WERI-Rb-1 (cell line): Measurements from ENCODE around the gene SUFU.
A peak's percentile ranks its signal among the peaks of the same experiment; 100 is the strongest.

Source experiments
- DNase-seq: peaks from one replicate; pipeline ENCODE4 v3.0.0-alpha.2; 2020
- H3K27ac ChIP-seq: fragments of 250-450 bp; sonication (Bioruptor Pico); 2 replicates; pipeline ENCODE4 v1.5.1; 2020; ENCODE audit warnings: mild to moderate bottlenecking, moderate library complexity
- H3K27me3 ChIP-seq: fragments of 250-450 bp; sonication (Bioruptor Pico); 2 replicates; pipeline ENCODE4 v1.5.1; 2021; ENCODE audit warnings: mild to moderate bottlenecking, low read depth, moderate library complexity; ENCODE audit not compliant: insufficient read depth, severe bottlenecking
- H3K36me3 ChIP-seq: fragments of 250-450 bp; sonication (Bioruptor Pico); 2 replicates; pipeline ENCODE4 v1.5.1; 2020; ENCODE audit warnings: mild to moderate bottlenecking, moderate library complexity
- H3K4me3 ChIP-seq: 2 replicates; pipeline ENCODE4 v1.5.1; 2011; ENCODE audit warnings: low read depth, mild to moderate bottlenecking, control low read depth, low read length
- H3K9me3 ChIP-seq: fragments of 250-450 bp; sonication (Bioruptor Pico); 2 replicates; pipeline ENCODE4 v1.5.1; 2021; ENCODE audit warnings: mild to moderate bottlenecking, moderate library complexity; ENCODE audit not compliant: severe bottlenecking
- CTCF ChIP-seq: IDR thresholded peaks from 2 replicates; pipeline ENCODE4 v1.5.1; 2011; ENCODE audit warnings: low read depth, mild to moderate bottlenecking, control low read depth, inconsistent platforms, low read length

Gene SUFU

DNA sequence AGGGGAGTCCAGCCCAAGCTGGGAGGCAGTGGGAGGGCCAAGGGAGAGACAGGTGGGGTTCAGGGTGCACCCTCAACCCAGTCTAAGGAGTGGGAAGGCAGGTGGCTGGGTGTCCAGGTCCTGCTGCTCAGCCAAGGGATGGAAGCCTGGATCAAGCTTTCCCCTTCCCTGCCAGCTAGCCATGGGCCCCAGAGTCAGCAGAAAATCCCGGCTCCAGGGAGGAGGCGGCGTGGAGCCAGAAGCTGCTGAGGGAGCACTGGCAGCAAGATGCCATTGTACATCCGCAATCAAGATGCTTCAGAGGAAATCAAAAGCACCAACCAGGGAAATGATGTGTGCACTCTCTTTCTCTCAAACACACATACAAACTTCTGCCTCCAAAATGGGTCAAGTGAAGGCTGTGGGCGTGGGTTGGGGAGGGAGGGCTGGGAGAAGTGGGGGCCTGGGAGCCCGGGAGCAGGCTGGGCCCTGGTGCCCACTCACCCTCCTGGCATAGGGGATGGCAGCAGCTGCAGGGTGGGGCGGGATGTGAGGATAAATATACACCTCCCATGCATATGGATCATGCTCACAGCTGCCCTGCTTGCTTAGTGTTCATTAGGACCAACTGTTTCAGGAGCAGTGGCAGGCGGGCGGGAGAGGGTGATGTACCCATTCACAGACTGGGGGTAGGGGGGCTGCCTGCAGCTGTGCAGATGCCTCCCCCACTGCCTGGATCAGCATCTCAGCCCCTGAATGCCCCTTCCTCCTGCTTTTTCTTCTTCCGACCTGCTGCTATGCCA lies 164.7 kb downstream of the SUFU start:
- Histone ChIP-seq H3K27me3 (no peaks in the 10 kb centered on the region), H3K4me3 (no peak overlapping the region), H3K36me3 (no peaks in the 10 kb centered on the region), H3K9me3 (no peaks in the 10 kb centered on the region), H3K27ac (no peak overlapping the region)
- DNase-seq = no peak
- TF ChIP-seq CTCF = no peak

- Histone ChIP-seq H3K27ac (peak overlapping the region; percentile 74; the same call in 1 of the 2 replicates), H3K27me3 (no peaks in the 10 kb centered on the region), H3K36me3 (no peaks in the 10 kb centered on the region), H3K4me3 (no peak overlapping the region), H3K9me3 (no peaks in the 10 kb centered on the region)
- DNase-seq = no peak
- no peak for TF ChIP-seq CTCF
Observed at GRCh38 chr10:102669206-102670064, 165.7 kb downstream of the SUFU start.

DNA sequence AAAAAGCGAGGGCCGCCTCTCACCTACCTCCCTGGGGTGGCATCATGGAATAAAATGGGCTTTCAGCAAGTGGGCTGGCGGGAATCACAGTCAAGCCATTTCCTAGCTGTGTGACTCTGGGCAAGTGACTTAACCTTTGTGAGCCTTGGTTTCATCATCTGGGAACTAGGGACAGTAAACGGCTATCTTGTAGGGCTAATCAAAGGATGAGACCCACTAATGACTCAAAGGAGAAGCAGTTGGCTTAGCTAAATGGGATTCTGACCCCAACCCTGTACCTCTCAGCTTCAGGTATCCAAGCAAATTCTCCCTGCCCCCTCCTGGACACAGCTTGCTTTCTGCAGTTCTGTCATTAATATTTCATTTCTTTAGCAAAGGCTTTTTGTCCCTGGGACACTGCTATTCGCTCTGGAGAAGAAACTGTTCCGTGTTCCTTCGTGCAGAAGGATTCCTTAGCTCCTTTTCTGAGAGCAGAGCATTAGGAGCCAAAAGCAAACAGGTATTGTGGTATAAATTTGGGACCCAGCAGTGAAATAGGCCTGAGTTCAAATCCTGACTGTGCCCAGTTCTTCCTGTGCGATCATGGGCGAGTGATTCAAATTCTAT lies 166.4 kb downstream of the SUFU start:
- no peak for DNase-seq
- Histone ChIP-seq H3K9me3 (no peaks in the 10 kb centered on the region), H3K27me3 (no peaks in the 10 kb centered on the region), H3K4me3 (no peak overlapping the region), H3K27ac (peak overlapping the region; percentile 74), H3K36me3 (no peaks in the 10 kb centered on the region)
- TF ChIP-seq CTCF = no peak

DNA sequence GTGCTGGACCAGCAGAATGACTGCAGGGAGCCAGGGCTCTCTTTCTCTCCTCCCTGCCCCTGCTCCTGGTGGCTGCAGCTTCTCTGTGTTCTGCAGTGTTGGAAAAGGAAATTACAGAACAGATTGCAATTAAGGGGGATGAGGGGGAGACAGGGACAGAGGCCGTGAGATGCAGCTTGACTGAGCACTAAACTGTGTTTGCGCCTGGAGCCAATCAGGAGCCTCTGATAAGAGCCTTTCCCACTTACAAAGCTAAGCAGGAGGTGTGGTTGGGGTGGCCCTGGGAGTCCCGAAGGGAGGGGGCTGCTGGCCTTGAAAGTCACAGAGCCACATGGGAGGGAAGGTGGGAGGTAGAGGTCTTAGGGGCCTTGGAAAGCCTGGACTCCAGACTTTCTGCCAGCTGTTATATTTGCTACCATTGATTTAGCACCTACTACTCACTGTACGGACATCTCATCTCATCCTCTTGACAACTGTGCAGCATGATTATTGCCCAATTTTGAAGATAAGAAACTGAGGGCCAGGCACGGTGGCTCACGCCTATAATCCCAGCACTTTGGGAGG lies 167.2 kb downstream of the SUFU start:
- H3K4me3 ChIP-seq = no peak overlapping the region
- TF ChIP-seq CTCF = no peak
- H3K36me3 ChIP-seq = no peaks in the 10 kb centered on the region
- peak; percentile 89 for DNase-seq
- peak overlapping the region; percentile 74 for H3K27ac ChIP-seq
- H3K9me3 ChIP-seq = no peaks in the 10 kb centered on the region
- H3K27me3 ChIP-seq = no peaks in the 10 kb centered on the region

DNA sequence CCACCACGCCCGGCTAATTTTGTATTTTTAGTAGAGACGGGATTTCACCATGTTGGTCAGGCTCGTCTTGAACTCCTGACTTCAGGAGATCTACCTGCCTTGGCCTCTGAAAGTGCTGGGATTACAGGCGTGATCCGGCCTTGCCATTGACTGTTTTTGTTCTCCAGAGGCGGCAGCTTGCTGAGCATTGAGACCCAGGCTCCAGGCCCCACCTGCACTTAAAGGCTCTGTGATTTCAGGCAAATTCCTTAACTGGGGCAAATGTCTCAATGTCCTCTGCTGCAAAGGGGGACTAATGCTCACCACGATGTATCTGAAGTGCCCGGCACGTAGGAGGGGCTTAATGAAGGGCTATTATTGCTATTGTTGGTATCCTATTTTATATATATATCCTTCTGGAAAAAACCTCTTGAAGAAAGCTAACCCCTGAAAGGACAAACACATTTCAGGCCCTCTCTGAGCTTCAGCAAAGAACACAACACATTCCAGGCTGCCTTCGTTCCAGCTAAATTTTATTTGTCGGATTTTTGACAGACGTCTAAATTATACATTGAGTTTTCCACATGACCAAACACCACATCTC lies 169.6 kb downstream of the SUFU start:
- Histone ChIP-seq H3K36me3 (no peaks in the 10 kb centered on the region; the same call in 1 of the 2 replicates), H3K9me3 (no peaks in the 10 kb centered on the region), H3K27ac (peak overlapping the region; percentile 80), H3K27me3 (no peaks in the 10 kb centered on the region), H3K4me3 (no peak overlapping the region)
- no peak for DNase-seq
- TF ChIP-seq CTCF = no peak
